ENCODE data around the gene B4GALT3. TPM values are rescaled to one million over a fixed set of nuclear protein-coding genes. Genes with fewer than 3 reads are reported as not detected.

Gene B4GALT3
- total and polyA plus RNA-seq, 2 of the 8 experiments (the other 6 are each of a cell fraction or from before 2014, with no cell fraction given) = 42.3 to 43.0 TPM

DNA sequence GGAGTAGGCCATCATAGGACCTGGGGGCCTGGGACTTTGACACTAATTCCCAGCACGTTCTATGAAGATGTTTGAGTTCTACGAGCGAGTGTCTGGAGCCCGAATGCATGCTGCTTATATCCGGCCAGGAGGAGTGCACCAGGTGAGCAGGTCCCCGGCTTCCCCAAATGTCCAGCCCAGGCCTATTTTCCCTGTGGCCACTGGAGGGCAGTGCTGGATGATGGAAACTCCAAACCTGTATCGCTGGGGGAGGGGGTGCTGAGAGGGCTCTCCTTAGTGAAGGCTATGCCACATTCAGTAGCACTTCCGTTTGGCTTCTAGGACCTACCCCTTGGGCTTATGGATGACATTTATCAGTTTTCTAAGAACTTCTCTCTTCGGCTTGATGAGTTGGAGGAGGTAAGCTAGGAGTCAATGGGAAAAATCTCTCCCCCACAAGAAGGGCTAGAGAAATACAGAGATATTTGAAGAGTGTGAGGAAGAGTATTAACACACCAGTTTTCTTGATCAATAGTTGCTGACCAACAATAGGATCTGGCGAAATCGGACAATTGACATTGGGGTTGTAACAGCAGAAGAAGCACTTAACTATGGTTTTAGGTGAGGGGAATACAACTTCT is 32.6 kb upstream of the B4GALT3 start (continued):
- TF ChIP-seq, protein P1, sequence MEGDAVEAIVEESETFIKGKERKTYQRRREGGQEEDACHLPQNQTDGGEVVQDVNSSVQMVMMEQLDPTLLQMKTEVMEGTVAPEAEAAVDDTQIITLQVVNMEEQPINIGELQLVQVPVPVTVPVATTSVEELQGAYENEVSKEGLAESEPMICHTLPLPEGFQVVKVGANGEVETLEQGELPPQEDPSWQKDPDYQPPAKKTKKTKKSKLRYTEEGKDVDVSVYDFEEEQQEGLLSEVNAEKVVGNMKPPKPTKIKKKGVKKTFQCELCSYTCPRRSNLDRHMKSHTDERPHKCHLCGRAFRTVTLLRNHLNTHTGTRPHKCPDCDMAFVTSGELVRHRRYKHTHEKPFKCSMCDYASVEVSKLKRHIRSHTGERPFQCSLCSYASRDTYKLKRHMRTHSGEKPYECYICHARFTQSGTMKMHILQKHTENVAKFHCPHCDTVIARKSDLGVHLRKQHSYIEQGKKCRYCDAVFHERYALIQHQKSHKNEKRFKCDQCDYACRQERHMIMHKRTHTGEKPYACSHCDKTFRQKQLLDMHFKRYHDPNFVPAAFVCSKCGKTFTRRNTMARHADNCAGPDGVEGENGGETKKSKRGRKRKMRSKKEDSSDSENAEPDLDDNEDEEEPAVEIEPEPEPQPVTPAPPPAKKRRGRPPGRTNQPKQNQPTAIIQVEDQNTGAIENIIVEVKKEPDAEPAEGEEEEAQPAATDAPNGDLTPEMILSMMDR (IDR thresholded peaks at IDR 0.05; ENCODE audit: control extremely low read depth in 1 of 3, insufficient read depth in 1 of 3, low read depth in 1 of 3, low read length in 3 of 3) = peak; percentile 89 to 98 (median 97)
- TF ChIP-seq NANOG (IDR thresholded peaks at IDR 0.05; ENCODE audit: insufficient read depth, low read depth, low read length, poor library complexity, severe bottlenecking) (peak; percentile 37), POLR2A (IDR thresholded peaks at IDR 0.05; ENCODE audit: control extremely low read depth in 1 of 2, low read depth in 2 of 2, low read length in 2 of 2) (no peak), TCF12 (IDR thresholded peaks at IDR 0.05; ENCODE audit: low read depth, low read length) (0 out of 2 replicates have a peak, but pooled peaks have one; percentile 17), RBBP5 (IDR thresholded peaks at IDR 0.05; ENCODE audit: borderline replicate concordance, low read depth, low read length) (no peak)

Measured in H1 (cell line).